ENCODE results near the gene FEN1. TPM values are rescaled to one million over a fixed set of nuclear protein-coding genes. Genes with fewer than 3 reads are reported as not detected.
A peak's percentile ranks its signal among the peaks of the same experiment; 100 is the strongest.

FEN1 gene
- total RNA-seq, 1 donor from 2014 or later, result 51.8 TPM

- Histone ChIP-seq H3K36me3 (no peaks in the 10 kb centered on the region), H3K9ac (peak overlapping the region; percentile 81), H3K27ac (no peak overlapping the region), H3K4me2 (peak overlapping the region; percentile 95), H3K79me2 (ENCODE audit: low read depth) (peaks cover 83% of the 10 kb centered on the region), H3K9me3 (ENCODE audit: low read depth) (no peaks in the 10 kb centered on the region), H3K27me3 (no peaks in the 10 kb centered on the region), H2AFZ (replicated peaks) (no peak overlapping the region), H3K4me3 (peak overlapping the region; percentile 98), H4K20me1 (ENCODE audit: low read depth) (peaks cover 66% of the 10 kb centered on the region), H3F3A (ENCODE audit: low read depth) (peaks cover 51% of the 10 kb centered on the region), H3K4me1 (peaks cover 44% of the 10 kb centered on the region)
- Mint-ChIP-seq H3K27ac (no peak overlapping the region), H3K36me3 (peaks cover 24% of the 10 kb centered on the region), H3K9me3 (no peaks in the 10 kb centered on the region), H3K27me3 (ENCODE audit: insufficient read depth, low read depth) (peaks cover 3% of the 10 kb centered on the region), H3K4me3 (peak overlapping the region; percentile 92), H3K4me1 (peaks cover 68% of the 10 kb centered on the region)
- no peak for DNase-seq (ENCODE audit: low spot score)
- TF ChIP-seq CTCF (IDR thresholded peaks at IDR 0.05) (no peak), EZH2phosphoT487 (IDR thresholded peaks at IDR 0.05) (no peak)
Measured at GRCh38 chr11:61830237-61831105, 37.8 kb downstream of the FEN1 start.

GRCh38 chr11:61832207-61832606 lies 39.5 kb downstream of the FEN1 start:
- no peak overlapping the region for H3K27ac ChIP-seq
- H3F3A ChIP-seq (ENCODE audit: low read depth), result peaks cover 36% of the 10 kb centered on the region
- H3K79me2 ChIP-seq (ENCODE audit: low read depth), result peaks cover 91% of the 10 kb centered on the region
- H3K4me1 Mint-ChIP-seq, result peaks cover 58% of the 10 kb centered on the region
- H3K4me3 ChIP-seq, result no peak overlapping the region
- no peak overlapping the region for H3K27ac Mint-ChIP-seq
- peaks cover 83% of the 10 kb centered on the region for H4K20me1 ChIP-seq (ENCODE audit: low read depth)
- H2AFZ ChIP-seq (replicated peaks), result no peak overlapping the region
- peaks cover 35% of the 10 kb centered on the region for H3K4me1 ChIP-seq
- peaks cover 3% of the 10 kb centered on the region for H3K27me3 Mint-ChIP-seq (ENCODE audit: insufficient read depth, low read depth)
- H3K4me3 Mint-ChIP-seq, result peak overlapping the region; percentile 77
- peaks cover 23% of the 10 kb centered on the region for H3K36me3 Mint-ChIP-seq
- H3K9me3 ChIP-seq (ENCODE audit: low read depth), result no peaks in the 10 kb centered on the region
- H3K27me3 ChIP-seq, result no peaks in the 10 kb centered on the region
- DNase-seq (ENCODE audit: low spot score), result no peak
- H3K9me3 Mint-ChIP-seq, result no peaks in the 10 kb centered on the region
- no peaks in the 10 kb centered on the region for H3K36me3 ChIP-seq
- H3K4me2 ChIP-seq, result peak overlapping the region; percentile 95
- no peak for TF ChIP-seq CTCF (IDR thresholded peaks at IDR 0.05)
- no peak for TF ChIP-seq EZH2phosphoT487 (IDR thresholded peaks at IDR 0.05)
- no peak for TF ChIP-seq EZH2 (IDR thresholded peaks at IDR 0.05)
- no peak overlapping the region for H3K9ac ChIP-seq

- Histone ChIP-seq H3K9me3 (ENCODE audit: low read depth) (no peaks in the 10 kb centered on the region), H3K4me2 (peak overlapping the region; percentile 95), H3K27me3 (no peaks in the 10 kb centered on the region), H3K4me1 (peaks cover 35% of the 10 kb centered on the region), H3K79me2 (ENCODE audit: low read depth) (peaks cover 97% of the 10 kb centered on the region), H3K9ac (no peak overlapping the region), H2AFZ (replicated peaks) (no peak overlapping the region), H3K36me3 (no peaks in the 10 kb centered on the region), H3F3A (ENCODE audit: low read depth) (peaks cover 30% of the 10 kb centered on the region), H3K4me3 (no peak overlapping the region), H4K20me1 (ENCODE audit: low read depth) (peaks cover 89% of the 10 kb centered on the region), H3K27ac (no peak overlapping the region)
- Mint-ChIP-seq H3K27ac (no peak overlapping the region), H3K36me3 (peaks cover 23% of the 10 kb centered on the region), H3K27me3 (ENCODE audit: insufficient read depth, low read depth) (peaks cover 3% of the 10 kb centered on the region), H3K4me3 (peak overlapping the region; percentile 76), H3K4me1 (peaks cover 56% of the 10 kb centered on the region), H3K9me3 (no peaks in the 10 kb centered on the region)
- DNase-seq (ENCODE audit: low spot score), result no peak
- no peak for TF ChIP-seq EZH2 (IDR thresholded peaks at IDR 0.05)
- no peak for TF ChIP-seq CTCF (IDR thresholded peaks at IDR 0.05)
- TF ChIP-seq EZH2phosphoT487 (IDR thresholded peaks at IDR 0.05), result no peak
Measured at GRCh38 chr11:61832754-61833153, 40.0 kb downstream of the FEN1 start.

Measured in neural progenitor cell (in vitro differentiated cells).